Measurements from ENCODE around the gene YTHDC2.
"Not testable (repeated sequence)": the region's sequence is repeated elsewhere in the genome, so short reads cannot be mapped to it uniquely, and the experiment has no call there.

The YTHDC2 gene

DNA sequence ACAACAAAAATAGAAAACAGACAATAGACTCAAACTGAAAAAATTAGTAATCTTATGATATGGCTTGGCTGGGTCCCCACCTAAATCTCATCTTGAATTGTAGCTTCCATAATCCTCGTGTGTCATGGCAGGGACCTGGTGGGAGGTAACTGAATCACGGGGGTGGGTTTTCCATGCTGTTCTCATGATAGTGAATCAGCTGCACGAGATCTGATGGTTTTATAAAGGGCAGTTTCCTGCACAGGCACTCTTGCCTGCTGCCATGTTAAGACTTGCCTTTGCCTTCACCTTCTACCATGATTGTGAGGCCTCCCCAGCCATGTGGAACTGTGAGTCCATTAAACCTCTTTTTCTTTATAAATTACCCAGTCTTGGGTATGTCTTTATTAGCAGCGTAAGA is 89.8 kb downstream of the YTHDC2 start:
- DNase-seq (ENCODE audit: low spot score), result not testable (repeated sequence)

DNA sequence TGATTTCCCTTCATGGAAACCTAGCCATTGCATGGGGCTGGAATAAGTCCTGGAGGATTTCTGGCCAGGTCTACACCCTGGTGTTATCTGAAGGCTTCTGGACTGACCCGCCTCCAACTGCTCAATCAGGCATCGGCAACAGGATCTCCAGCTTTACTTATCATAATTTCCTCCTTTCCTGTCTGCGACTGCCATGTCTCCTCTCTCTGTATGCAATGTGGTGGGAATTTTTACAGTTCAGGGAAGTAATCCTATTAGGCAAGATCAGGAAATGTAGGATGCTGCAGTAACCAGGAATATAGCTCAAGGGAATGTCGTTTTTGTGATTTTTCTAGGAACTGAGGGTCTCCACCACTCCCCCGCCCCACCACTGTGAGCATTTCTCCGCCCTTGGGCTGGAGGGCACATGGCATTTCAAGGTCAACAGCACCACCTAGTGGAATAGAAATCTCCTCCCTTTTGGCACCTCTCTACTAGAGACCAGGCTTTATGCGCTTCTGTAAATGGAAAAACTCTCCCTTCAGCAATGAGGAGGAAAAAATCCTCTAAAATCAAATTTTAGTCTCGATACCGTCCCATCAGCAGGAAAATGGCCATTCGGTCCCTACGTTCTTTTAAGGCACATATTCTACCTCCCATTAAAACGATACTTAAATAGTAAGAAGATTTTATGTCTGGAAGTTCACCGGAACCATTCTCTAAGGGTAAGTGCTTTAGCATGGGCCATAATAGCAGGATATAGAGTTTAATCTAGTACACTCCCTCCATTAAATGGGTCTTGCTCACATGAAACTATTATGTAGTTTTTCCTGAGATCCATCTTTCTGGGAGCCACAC is 93.0 kb downstream of the YTHDC2 start:
- peak; percentile 63 for DNase-seq (ENCODE audit: low spot score)

DNA sequence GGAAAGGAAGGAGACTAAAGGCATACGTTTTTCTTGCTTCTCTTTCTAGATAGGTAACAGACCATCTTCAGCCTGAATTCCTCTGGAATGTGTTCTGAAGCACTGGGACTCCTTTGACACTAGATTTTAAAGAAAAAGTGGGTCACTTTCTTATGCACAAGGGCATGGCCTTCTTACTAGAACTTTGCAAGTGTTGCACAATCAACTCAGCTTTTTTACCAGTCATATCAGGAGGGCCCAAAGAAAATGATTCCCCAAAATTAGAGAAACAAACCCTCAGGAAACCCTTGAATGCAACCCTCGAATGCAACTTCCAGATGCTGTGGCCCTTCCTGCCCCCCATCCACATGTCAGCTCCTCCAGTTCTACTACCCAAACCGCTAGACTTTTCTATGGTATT is 93.9 kb downstream of the YTHDC2 start:
- DNase-seq (ENCODE audit: low spot score), result no peak

DNA sequence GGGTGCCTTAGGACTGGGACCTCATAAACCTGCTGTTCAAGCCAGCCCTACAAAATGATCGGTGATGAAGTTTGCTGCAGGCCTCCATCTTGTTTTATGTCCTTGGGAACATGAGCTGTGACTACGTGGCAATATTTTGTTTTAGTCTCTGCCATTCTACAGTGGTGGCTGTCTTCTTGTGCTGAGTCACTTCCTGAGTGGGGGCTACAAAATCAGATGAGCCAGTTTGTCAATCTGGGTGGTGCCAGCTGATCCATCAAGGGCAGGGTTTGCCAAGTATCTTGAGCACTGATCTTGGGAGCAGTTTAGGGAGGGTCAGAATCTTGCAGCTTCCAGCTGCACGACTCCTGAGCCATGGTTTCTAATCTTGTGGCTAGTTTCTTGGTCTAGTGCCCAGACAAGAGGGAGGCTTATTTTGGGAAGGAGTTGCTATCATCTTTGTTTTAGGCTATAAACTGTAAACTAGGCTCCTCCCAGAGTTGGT is 94.7 kb downstream of the YTHDC2 start:
- no peak for DNase-seq (ENCODE audit: low spot score)

DNA sequence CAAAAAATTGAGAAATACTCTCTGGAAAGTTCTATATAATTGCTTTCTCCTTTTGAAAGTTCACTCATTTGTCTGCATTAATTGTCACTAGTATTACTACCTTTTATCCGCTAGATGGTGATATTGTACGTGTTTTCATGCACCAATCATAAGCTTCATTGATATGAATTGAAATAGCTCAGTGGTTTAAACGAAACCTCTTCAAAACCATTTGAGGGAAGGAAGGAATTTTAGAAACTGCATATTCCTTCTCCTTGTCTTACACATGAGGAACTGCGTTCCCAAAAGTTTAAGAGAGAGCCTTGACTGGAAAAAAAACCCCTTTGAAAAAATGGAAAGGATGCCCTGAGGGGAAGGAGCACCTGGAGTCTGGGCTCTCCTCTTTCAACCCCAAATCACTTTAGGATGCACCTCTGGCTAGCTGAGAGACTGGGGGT is 98.6 kb downstream of the YTHDC2 start:
- DNase-seq (ENCODE audit: low spot score), result peak; percentile 54

DNA sequence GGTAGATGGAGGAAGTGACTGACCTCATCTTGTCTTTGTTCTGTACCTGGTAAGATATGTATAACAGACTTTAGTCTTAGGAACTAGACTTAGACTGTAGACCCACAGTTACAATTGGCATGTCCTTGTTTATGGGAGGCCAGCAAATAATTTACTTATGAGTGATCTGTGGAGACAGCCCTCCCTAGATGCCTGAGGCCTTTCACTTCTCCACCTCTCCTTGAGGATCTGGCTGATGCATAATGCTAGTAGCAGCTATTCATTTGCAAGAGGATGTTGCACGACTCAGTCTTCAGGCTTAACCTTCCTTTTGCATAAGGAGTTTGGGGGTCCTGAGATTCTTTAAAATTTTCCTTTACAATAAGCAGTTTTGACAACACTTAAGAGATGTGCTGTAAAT is 100.7 kb downstream of the YTHDC2 start:
- DNase-seq (ENCODE audit: low spot score), result no peak

DNA sequence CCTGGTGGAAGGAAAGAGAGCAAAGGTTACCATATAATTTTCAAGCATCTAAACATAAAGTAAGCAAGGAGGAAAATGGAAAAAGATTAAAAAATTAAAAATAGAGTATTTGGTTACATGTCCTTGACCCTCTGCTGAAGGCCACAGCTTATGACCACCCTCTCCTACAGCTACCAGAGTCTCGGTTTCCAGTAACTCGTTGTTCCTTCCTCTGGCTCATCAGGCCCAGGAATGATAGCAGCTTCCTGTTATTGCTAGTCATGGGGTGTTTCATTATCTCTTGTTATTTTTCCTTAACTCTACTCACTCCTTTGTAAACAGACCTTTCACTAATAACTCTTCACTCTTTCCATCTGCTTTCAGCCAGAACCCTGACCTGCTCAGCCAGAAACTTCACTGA is 102.2 kb downstream of the YTHDC2 start:
- no peak for DNase-seq (ENCODE audit: low spot score)

DNA sequence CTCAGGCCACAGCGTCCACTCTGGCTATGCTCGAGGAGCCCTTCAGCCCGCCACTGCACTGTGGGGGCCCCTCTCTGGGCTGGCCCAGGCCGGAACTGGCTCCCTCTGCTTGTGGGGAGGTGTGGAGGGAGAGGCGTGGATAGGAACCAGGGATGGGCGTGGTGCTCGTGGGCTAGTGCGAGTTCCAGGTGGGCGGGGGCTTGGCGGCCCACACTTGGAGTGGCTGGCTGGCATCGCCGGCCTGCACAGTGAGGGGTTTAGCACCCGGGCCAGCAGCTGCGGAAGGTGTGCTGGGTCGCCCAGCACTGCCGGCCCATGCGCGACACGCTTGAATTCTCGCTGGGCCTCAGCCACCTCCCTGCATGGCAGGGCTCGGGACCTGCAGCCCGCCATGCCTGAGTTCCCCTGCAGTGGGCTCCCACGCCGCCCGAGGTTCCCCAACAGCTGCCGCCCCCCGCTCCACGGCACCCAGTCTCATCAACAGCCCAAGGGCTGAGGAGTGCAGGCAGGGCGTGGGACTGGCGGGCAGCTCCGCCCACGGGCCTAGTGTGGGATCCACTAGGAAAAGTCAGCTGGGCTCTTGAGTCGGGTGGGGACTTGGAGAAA is 103.8 kb downstream of the YTHDC2 start:
- no peak for DNase-seq (ENCODE audit: low spot score)

DNA sequence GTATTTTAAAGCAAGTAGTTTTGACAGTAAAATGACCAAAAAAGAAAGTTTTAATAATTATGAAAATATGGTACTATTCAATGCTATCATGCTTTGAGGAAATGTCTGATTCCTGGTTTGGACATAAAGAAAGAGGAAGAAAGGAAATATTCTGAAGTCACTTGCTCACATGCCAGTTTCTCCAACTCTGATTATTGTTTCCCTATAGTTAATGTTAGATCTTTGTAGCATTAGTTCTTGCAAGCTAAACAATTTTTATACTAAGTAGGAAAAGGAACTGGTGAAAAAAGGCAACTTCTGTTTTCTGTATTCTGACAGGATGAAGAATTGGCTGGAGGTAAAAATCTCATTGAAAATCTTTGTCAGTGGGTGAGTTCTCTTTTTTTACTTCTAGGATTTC is 119.5 kb downstream of the YTHDC2 start:
- no peak for DNase-seq (ENCODE audit: low spot score)

DNA sequence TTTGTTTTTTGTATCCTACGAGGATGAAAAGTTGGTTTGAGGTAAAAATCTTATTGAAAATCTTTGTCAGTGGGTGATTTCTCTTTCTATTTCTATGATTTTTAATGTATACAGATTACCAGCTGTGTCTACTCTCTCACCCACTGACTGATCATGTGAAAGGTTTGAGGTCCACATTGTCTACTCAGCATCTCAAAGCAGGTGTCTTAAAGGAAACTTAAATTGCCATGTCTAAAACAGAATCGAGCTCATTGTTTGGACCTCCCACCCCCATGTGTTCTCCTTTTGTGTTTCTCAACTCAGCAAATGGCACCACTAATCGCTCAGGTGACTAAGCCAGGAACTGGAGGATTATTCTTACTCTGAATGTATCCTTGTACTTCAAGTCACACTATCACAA is 121.5 kb downstream of the YTHDC2 start:
- no peak for DNase-seq (ENCODE audit: low spot score)

DNA sequence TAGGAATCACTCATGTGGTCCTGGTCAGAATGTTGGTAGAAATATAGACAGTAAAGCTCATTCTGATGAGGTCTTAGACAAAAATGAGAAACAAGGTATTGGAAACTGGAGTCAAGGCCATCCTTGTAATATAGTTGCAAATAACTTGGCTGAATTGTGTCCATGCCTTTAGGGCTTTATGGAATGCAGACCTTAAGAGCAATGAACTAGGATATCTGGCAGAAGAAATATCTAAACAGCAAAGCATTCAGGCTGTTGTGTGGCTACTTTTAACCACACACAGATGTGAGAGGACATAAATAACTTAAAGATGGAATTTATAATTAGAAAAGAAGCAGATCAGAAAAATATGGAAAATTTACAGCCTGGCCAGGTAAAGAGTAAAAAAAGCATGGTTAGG is 128.2 kb downstream of the YTHDC2 start:
- DNase-seq (ENCODE audit: low spot score), result no peak
